ENCODE data around the gene ODC1.

ODC1 gene

DNA sequence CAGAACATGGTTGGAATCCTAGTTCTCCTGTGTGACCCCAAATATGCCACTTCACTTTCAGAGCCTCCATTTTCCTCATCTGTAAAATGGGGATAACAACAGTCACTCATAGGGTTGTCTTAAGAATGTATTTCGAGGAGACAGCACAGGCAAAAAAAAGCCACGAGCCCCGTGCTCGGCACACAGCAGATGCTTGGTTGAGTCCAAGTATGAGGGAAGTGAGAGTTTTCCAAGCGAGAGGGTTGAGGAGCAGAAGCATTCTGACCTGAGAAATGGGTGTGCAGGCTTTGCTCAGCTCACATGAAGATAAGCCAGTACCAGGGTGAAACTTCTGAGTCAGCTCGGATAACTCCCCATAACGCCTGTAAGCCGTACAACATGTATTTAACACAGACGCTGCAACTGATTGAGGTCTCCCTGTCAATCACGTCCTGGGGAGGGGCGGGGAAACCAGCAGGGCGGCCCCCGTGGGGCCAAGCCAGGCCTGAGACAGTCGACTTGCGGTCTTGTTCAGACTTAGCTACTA, 23.0 kb upstream of the ODC1 start:
- TF ChIP-seq, protein P1, sequence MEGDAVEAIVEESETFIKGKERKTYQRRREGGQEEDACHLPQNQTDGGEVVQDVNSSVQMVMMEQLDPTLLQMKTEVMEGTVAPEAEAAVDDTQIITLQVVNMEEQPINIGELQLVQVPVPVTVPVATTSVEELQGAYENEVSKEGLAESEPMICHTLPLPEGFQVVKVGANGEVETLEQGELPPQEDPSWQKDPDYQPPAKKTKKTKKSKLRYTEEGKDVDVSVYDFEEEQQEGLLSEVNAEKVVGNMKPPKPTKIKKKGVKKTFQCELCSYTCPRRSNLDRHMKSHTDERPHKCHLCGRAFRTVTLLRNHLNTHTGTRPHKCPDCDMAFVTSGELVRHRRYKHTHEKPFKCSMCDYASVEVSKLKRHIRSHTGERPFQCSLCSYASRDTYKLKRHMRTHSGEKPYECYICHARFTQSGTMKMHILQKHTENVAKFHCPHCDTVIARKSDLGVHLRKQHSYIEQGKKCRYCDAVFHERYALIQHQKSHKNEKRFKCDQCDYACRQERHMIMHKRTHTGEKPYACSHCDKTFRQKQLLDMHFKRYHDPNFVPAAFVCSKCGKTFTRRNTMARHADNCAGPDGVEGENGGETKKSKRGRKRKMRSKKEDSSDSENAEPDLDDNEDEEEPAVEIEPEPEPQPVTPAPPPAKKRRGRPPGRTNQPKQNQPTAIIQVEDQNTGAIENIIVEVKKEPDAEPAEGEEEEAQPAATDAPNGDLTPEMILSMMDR (IDR thresholded peaks at IDR 0.05; ENCODE audit: extremely low read depth, missing control alignments): no peak
- DNase-seq (ENCODE audit: low spot score): no peak

DNA sequence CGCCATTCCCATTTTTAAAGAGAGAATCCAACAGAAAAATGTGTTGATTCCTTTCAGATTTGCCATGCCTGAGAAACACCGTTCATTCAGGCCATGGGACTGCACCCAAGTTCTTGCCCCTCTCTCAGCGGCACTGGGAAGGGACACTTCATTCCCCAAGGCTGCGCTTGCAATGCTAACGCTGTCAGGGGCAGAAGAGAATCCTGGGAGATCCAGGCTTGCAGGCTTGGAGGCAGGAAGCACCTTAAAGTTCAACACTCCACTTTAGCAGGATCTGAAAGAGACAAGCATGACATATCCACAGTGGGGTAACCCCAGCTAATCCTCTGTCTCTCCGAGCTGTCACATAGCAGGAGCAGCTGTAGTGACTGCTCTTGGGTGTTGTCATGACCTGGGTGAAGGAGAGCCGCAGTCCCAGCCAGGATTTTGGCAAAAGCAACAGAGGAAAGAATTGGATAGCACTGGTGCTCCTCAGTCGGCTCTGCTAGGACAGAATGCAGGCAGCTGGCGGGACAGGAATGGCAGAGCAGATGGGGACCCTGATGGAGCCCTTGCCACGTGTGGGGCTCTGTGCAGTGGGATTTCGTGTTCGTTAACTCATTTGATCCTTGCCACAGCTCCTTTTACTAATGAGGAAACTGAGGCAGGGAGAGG, 22.0 kb upstream of the ODC1 start:
- DNase-seq (ENCODE audit: low spot score): no peak
- TF ChIP-seq, protein P1 (IDR thresholded peaks at IDR 0.05; ENCODE audit: extremely low read depth, missing control alignments): no peak

DNA sequence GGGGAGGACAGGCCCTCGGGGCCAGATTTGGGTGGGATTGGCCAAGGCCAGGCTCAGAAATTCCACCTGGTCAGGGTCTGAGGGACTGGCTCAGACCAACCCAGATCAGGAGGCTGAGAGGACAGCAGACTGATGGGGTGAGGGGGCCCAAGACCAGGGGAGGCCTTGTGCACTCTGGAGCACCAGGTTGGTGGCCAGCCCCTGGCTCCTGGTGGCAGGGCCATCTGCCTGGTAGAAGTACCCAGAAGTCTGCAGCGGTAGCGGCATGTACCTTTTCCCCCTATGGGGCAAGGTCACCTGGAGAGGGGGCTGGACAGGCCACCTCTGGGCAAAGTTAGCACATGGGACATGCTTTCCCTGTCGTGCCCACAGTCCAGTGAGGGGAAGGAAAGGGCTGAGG, 21.2 kb upstream of the ODC1 start:
- TF ChIP-seq, protein P1 (IDR thresholded peaks at IDR 0.05; ENCODE audit: extremely low read depth, missing control alignments): no peak
- no peak for DNase-seq (ENCODE audit: low spot score)

DNA sequence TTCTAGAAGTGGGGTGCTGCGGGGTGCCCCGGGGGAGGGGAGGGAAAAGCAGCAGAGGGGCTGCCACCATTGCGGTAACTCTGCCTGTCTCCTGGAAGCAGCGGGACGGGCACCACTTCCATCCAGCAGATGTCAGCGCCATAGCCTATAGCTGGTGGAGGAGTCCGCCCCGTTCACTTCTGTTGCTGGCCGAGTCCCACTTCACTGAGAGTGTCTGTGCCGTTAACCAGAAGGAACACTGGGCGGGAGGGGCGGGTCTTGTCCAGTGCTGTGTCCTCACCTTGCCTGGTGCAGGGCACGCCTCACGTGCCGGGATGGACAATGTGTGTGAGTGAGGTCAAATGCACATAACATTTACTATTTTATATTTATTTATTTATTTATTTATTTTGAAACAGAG, 19.3 kb upstream of the ODC1 start:
- DNase-seq (ENCODE audit: low spot score): no peak
- TF ChIP-seq, protein P1 (IDR thresholded peaks at IDR 0.05; ENCODE audit: extremely low read depth, missing control alignments): no peak

DNA sequence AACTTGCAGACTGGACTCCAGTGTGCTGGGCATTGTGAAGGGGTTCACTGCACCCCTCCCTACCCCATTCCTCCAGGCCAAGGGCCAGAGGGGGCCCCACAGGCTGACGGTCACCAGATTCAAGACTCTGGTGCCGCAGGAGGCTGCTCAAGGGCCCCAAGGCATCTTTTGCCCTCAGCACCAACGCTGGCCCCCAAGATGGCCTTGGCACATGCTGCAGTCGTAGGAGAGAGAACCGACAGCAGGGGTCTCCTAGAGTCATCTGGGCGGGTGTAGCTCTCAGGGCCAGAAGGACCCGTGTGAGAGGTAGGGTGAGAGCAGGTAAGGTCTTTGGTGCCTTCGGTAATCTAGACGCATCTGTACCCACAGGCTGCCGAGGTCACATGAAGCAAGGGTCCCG, 18.7 kb upstream of the ODC1 start:
- TF ChIP-seq, protein P1 (IDR thresholded peaks at IDR 0.05; ENCODE audit: extremely low read depth, missing control alignments): no peak
- no peak for DNase-seq (ENCODE audit: low spot score)

DNA sequence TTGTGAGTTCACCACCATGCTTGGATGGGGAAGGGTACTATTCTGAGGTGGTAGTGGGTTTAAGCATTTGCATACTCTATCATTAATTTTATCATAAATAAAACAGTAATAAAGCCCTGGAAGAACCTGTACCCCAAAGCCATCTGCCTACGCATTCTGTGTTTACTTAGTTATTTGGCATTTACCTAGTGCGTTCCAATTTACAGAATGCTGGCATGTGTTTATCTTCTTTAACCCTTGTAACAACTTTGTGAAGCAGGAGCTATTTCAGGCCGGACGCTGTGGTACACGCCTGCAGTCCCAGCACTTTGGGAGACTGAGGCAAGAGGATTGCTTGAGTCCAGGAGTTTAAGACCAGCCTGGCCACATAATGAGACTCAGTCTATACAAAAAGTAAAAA, 17.8 kb upstream of the ODC1 start:
- TF ChIP-seq, protein P1 (IDR thresholded peaks at IDR 0.05; ENCODE audit: extremely low read depth, missing control alignments): no peak

DNA sequence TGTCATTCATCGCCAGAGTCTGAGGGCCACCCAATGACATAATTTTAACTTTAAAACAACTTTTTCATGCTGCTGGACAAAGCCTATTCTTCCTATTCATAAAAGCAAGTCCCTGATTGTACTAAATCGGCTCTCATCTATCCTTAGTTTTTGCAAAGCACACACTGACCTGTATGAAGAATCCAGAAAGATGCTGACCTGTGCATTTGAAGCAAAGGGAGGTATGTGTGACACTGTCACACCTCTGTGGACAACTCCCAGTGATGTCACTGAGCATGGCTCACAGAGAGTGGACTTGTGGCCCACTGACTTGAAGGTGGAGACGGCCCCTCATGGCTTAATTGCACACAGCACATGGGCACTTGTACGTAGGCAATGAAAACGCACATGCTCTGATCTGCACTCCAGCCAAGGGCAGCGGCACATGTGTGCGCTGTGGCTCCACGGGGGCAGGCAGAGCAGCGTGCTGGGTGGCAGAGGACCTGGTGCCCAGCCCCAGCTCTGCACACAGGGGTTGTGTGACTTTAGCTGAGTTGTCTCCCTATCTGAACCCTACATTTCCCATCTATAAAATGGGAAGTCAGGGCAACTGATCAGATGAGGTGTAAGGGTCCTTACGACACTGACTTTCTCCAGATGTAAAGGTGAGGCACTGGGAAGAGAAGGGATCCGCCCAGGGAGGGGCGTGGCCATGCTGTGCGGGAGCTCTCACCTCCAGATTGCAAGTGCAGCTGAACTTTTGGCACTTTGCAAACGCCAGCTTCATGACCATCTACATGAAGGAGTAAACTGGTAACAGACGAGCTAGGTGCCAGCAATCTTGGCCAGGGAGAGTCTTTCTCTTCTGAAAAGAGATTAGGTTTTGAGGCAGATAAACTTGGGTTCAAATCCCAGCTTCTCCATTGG, 14.3 kb upstream of the ODC1 start:
- TF ChIP-seq, protein P1 (IDR thresholded peaks at IDR 0.05; ENCODE audit: extremely low read depth, missing control alignments): no peak
- no peak for DNase-seq (ENCODE audit: low spot score)

More for the DNA sequence above, 17.8 kb upstream of the ODC1 start:
- no peak for DNase-seq (ENCODE audit: low spot score)

Measured in GM20000 (cell line).